GM18951 (cell line): ENCODE data around the gene TMEM238L.

Experiments
- POLR2A ChIP-seq: IDR thresholded peaks from 4 replicates; pipeline ENCODE4 v1.6.1; 2011; ENCODE audit warnings: mild to moderate bottlenecking; ENCODE audit not compliant: insufficient read length, insufficient read depth; ENCODE audit errors: extremely low read depth
- in situ Hi-C: fragments of 300-500 bp; cut with MboI; formaldehyde crosslinking; loops from one replicate; pipeline ENCODE4 v1.12.0; 2022; ENCODE audit warnings: low sequenced_read_pairs, mixed read lengths, inconsistent platforms; ENCODE audit not compliant: unreplicated experiment

Gene TMEM238L

GRCh38 chr17:10821770-10822169, 17.9 kb upstream of the TMEM238L start:
- no peak for TF ChIP-seq POLR2A
- in situ Hi-C loops: no loop called here

GRCh38 chr17:10821054-10821453, 17.2 kb upstream of the TMEM238L start:
- in situ Hi-C loops: no loop called here
- no peak for TF ChIP-seq POLR2A

- in situ Hi-C loops: no loop called here
- TF ChIP-seq POLR2A: no peak
Observed at GRCh38 chr17:10815319-10815718, 11.4 kb upstream of the TMEM238L start.

GRCh38 chr17:10814075-10814474, 10.2 kb upstream of the TMEM238L start:
- in situ Hi-C loops: no loop called here
- no peak for TF ChIP-seq POLR2A

GRCh38 chr17:10812674-10813073, 8.8 kb upstream of the TMEM238L start:
- TF ChIP-seq POLR2A: no peak
- in situ Hi-C loops: no loop called here

GRCh38 chr17:10809605-10810004, 5.7 kb upstream of the TMEM238L start:
- in situ Hi-C loops: no loop called here
- no peak for TF ChIP-seq POLR2A

GRCh38 chr17:10807704-10808128, 3.8 kb upstream of the TMEM238L start:
- TF ChIP-seq POLR2A: no peak
- in situ Hi-C loops: no loop called here

GRCh38 chr17:10806545-10807262, 2.8 kb upstream of the TMEM238L start:
- in situ Hi-C loops: no loop called here
- TF ChIP-seq POLR2A: no peak

- TF ChIP-seq POLR2A: no peak
- in situ Hi-C loops: no loop called here
Observed at GRCh38 chr17:10805911-10806310, 2.0 kb upstream of the TMEM238L start.

- in situ Hi-C loops: no loop called here
- no peak for TF ChIP-seq POLR2A
Observed at GRCh38 chr17:10804546-10804945, 647 bp upstream of the TMEM238L start.

- in situ Hi-C loops: no loop called here
Observed at GRCh38 chr17:10803350-10803749, 549 bp downstream of the TMEM238L start.

GRCh38 chr17:10802496-10803284, 1.2 kb downstream of the TMEM238L start:
- in situ Hi-C loops: no loop called here
- TF ChIP-seq POLR2A: no peak

More at GRCh38 chr17:10803350-10803749, 549 bp downstream of the TMEM238L start:
- TF ChIP-seq POLR2A: no peak

- in situ Hi-C loops: no loop called here
- TF ChIP-seq POLR2A: no peak
Observed at GRCh38 chr17:10799407-10799806, 4.5 kb downstream of the TMEM238L start.

GRCh38 chr17:10798910-10799309, 5.0 kb downstream of the TMEM238L start:
- no peak for TF ChIP-seq POLR2A
- in situ Hi-C loops: no loop called here
